HS-5 (cell line): ENCODE data around the gene UNC45B.
"Not testable (repeated sequence)": the region's sequence is repeated elsewhere in the genome, so short reads cannot be mapped to it uniquely, and the experiment has no call there.

ENCODE experiments used
- DNase-seq: peaks from one replicate; pipeline ENCODE4 v3.0.0-alpha.2; 2012; ENCODE audit warnings: low read depth

The UNC45B gene, protein sequence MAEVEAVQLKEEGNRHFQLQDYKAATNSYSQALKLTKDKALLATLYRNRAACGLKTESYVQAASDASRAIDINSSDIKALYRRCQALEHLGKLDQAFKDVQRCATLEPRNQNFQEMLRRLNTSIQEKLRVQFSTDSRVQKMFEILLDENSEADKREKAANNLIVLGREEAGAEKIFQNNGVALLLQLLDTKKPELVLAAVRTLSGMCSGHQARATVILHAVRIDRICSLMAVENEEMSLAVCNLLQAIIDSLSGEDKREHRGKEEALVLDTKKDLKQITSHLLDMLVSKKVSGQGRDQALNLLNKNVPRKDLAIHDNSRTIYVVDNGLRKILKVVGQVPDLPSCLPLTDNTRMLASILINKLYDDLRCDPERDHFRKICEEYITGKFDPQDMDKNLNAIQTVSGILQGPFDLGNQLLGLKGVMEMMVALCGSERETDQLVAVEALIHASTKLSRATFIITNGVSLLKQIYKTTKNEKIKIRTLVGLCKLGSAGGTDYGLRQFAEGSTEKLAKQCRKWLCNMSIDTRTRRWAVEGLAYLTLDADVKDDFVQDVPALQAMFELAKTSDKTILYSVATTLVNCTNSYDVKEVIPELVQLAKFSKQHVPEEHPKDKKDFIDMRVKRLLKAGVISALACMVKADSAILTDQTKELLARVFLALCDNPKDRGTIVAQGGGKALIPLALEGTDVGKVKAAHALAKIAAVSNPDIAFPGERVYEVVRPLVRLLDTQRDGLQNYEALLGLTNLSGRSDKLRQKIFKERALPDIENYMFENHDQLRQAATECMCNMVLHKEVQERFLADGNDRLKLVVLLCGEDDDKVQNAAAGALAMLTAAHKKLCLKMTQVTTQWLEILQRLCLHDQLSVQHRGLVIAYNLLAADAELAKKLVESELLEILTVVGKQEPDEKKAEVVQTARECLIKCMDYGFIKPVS

DNA sequence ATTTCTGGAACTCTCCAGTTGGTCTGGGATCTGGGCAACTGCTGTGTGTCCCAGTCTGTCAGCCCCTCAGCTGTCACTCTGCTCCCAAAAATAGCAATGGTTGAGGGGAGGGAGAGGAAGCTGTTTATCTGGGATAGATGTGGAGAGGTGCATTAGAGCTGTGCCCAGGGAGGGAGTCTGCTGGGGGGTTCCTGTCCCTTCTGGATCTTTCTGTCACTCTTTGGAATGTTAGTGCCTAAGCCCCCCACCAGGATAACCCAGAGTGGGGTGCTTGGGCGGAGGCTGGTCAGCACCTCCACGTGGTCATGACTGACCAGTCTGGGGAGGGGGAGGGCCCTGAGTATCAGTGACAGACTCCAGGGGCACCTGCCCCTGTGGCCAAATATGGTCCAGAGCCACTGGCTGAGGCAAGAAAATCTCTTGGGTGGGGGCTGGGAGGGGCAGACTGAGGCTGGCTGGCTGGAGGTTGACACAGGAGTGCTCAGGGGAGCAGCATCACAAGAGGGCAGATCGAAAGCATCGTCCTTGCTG is at the start of gene UNC45B:
Gene UNC45B, plus strand, starts transcription at position 443 of the 531 bp plus-strand sequence. CDS start 447 bp downstream, outside the sequence.
- no peak for DNase-seq

GRCh38 chr17:35099908-35100307 is 47.7 kb upstream of the UNC45B start:
- no peak for DNase-seq

DNA sequence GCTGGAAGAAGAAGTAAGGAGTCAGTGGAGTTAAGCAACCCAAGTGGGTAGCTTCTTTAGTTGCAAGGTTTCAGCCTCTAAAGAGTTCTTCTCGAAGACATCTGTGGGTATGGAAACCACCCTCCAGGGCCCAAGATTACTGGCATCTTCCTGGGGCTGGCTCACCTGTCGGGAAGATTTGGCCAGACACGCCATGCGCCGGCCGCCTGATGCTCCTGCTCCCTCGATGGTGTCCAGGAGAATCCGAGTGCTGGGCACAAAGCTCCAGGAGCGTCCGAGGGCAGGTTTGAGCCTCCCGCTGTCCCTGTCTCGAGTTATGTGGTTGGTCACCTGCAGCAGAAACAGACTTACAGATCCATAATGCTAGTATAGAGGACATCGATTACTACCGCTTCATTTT is 46.6 kb upstream of the UNC45B start:
- DNase-seq = no peak

DNA sequence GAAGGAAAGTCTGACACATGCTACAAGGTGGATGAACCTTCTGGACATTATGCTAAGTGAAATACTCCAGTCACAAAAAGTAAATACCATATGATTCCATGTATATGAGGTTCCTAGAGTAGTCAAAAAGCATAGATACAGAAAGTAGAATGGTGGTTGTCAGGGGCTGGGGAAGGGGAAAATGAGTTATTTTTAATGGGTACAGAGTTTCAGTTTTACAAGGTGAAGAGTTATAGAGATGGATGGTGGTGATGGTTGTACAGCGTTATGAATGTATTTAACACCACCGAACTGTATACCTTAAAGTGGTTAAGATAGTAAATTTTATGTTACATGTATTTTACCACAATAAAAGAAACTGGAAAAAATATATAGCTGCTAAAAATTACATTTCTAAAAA is 45.9 kb upstream of the UNC45B start:
- no peak for DNase-seq

DNA sequence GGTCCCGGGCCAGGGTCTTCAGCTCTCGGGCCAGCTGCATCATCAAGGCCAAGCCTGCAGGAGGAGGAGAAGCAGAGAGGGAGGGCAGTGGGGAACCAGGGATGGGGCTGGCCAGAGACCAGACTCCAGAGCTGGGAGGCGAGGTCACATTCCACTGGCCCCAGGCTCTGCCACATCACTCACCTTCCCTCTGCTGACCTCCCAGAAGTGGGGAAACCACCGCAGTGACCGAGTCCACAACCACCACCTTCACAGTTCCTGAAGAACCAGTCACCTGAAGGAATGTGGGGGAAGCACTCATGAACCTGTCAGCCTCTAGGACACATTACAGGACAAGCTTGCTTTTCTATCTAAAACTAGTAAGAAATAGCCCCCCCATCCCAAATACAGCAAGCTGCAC is 44.3 kb upstream of the UNC45B start:
- DNase-seq = no peak

- no peak for DNase-seq
These were observed 42.7 kb upstream of the UNC45B start for GRCh38 chr17:35104844-35105450.

DNA sequence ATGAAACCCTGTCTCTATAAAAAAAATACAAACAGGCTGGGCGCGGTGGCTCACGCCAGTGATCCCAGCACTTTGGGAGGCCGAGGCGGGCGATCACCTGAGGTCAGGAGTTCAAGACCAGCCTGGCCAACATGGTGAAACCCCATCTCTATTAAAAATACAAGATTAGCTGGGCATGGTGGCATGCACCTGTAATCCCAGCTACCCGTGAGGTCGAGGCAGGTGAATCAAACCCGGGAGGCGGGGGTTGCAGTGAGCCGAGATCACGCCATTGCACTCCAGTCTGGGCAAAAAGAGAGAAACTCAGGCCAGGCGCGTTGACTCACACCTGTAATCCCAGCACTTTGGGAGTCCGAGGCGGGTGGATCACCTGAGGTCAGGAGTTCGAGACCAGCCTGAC is 36.8 kb upstream of the UNC45B start:
- DNase-seq = not testable (repeated sequence)

- no peak for DNase-seq
These were observed 30.8 kb upstream of the UNC45B start for GRCh38 chr17:35116845-35117244.

- DNase-seq = no peak
These were observed 29.6 kb upstream of the UNC45B start for GRCh38 chr17:35117984-35118383.

- no peak for DNase-seq
These were observed 28.0 kb upstream of the UNC45B start, which contains the start of gene RAD51D for GRCh38 chr17:35119370-35120165. TSS of gene RAD51D (minus strand) at chr17:35119860. CDS start at chr17:35119613, 247 bp downstream.

GRCh38 chr17:35121315-35121714 is 26.3 kb upstream of the UNC45B start, which contains the start of gene FNDC8:
TSS of gene FNDC8 (plus strand) at chr17:35121615. CDS start at chr17:35121694, 79 bp downstream.
- DNase-seq = no peak

DNA sequence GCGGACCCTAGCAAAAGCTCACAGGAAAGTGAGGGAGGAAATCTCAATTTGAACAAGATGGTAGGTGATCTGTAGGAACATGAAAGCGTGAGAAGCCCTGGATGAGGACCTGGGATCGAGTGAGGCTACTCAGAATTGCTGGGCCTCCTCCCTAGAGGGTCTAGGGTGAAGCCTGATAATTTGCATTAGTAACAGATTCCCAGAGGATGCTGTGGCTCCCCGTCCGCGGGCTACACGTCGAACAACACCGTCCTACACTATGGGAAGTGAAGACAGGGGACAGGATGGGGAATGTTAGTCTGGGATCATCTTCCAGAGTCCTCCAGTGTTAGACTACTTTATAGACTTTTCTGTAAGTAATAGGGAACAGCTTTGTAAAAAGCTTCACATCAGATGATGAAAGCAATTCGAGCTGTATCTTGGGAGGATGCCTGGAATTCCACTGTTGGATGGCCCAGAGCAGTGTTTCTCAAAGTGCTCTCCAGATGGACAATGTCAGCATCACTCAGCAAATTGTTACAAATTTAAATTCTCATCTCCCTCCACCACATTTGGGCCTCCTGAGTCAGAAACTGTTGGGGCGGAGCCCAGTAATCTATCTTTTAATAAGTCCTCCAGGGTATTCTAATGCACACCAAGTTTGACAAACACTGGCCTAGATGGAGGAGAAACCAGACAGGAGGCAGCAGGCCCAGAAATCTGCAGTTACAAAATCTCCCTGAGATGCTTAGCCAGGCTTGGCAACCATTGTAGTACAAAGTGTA is 19.7 kb upstream of the UNC45B start:
- no peak for DNase-seq

- DNase-seq = no peak
These were observed 18.3 kb upstream of the UNC45B start for GRCh38 chr17:35129154-35129972.

DNA sequence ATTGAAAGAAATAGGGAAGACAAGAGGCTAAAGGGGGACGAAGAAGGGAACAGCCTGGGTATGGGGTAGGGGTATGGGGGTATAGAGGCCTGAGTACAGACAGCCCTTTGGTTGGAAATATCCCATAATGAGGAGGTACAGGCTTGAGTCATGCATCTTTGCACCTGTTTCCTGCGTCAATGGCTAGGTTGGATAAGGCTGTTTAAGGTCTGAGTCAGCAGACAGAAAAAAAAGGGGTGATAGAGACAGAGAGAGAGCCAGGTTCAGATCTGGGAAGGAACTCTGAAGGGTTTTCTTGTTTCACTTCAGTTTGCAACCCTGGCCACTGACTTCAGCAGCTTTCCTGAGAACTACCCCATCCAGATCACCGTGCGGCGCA is 17.7 kb upstream of the UNC45B start:
- DNase-seq = no peak

DNA sequence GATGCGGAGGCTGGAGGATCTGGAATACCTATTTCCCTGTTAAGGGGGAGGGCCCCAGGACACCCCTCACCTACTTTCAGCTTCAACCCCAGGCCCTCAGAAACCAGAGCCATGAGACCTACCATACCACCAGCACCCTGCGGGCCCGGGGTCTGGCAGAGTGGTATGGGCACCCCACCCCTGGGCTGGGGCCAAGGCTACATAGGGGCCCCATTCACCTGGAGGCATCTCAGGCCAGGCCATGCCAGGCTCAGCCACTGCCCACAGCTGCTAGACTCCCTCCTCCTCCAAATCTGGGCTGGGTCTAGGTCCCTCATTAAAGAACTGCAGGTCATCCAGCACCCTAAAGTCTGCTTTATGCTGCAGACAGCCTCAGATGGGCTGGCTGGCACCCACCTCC is 17.2 kb upstream of the UNC45B start:
- no peak for DNase-seq

GRCh38 chr17:35132099-35132498 is 15.5 kb upstream of the UNC45B start:
- DNase-seq = no peak

- no peak for DNase-seq
These were observed 14.6 kb upstream of the UNC45B start for GRCh38 chr17:35132816-35133550.

GRCh38 chr17:35135322-35135721 is 12.3 kb upstream of the UNC45B start:
- no peak for DNase-seq

DNA sequence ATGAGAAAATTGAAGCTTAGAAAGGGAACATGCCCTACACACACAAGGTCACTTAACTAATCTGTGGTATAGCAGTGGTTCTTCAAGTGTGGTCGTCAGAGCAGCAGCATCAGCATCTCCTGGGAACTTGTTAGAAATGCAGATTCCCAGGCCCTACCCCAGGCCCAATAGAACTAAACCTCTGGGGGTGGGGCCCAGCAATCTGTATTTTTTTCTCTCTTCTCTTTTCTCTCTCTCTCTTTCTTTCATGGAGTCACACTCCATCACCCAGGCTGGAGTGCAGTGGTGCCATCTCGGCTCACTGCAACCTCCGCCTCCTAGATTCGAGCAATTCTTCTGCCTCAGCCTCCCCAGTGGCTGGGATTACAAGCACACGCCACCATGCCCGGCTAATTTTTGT is 9.4 kb upstream of the UNC45B start:
- DNase-seq = no peak
